CD4-positive, alpha-beta T cell treated with Interleukin-21 for 1 hour (primary cell): Measurements from ENCODE around the gene SLC38A10.
"Not testable (repeated sequence)": the region's sequence is repeated elsewhere in the genome, so short reads cannot be mapped to it uniquely, and the experiment has no call there.

Experiments used
- DNase-seq: peaks from one replicate; pipeline ENCODE4 v3.0.0-alpha.2; 2020

The SLC38A10 gene

DNA sequence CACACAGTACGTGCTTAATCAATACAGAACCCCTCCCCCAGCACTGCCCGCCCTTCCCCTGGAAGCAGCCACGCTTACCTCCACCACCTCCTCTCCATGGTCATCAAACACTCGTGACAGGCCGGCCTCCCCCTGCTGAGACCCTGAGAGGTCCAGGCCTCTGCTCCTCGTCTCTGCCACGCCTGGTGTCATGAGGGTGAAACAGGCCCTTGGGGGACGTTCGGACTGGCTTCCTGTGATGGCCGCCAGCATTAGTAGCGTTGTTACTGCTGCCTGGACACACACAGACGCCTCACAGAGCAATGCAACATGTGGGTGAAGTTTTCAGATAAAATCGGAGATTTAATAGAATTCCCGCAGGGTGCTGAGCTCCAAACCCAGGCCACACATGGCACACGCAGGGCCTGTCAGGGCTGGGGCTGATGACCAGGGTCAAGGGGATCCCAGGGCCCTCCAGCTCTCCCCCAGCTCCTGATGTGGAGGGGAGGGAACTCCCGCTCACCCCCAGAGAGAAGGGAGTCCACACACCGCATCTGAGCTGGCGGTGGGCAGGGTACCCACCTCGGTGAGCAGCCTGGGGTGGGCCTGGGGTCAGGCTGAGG lies 15.9 kb upstream of the SLC38A10 start:
- DNase-seq = no peak

DNA sequence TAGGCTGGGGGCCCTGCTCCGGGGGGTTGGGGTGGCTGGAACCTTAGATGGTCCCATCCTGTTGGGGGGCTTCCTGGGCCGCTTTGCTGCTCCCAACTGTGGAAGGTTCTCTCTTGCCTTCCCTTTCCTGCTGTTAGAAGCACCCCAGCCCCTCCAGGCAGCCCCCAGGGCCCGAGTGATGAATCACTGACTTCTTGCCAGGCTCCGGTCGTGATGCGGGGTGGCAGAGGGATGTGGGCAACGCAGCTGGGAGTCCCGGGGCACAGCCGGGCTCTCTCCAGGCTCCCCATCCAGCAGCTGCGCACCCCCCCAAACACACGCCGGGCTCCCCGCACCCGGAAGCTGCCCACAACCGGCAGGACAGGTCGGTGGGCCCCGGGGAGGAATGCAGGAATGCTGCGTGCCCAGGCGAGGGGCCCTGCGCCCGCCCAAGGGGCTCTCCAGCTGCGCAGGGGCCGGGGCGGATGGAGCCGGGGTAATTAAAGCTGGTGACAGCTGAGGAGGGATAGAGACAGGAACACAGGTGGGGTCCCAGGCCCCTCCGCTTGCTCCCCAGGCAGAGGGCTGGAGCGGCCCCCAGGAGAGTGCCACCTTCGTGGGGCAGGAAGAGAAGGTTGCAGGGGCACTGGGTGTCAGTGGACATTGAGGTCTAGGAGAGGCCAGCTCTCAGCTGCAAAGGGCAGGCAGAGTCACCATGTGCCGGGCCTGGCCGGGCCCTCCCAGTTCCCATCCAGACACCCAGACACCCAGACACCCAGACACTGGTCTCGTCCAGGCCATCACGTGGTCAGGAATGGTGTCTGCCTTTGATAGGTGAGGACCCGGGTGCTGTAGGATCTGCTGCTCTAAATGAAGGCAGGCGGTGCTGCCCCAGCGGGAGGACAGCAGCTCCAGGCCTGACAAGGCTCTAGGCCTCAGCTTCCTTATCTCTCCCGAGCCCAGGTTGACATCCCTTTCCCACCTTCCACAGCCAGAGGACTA lies 15.0 kb upstream of the SLC38A10 start:
- DNase-seq = no peak

DNA sequence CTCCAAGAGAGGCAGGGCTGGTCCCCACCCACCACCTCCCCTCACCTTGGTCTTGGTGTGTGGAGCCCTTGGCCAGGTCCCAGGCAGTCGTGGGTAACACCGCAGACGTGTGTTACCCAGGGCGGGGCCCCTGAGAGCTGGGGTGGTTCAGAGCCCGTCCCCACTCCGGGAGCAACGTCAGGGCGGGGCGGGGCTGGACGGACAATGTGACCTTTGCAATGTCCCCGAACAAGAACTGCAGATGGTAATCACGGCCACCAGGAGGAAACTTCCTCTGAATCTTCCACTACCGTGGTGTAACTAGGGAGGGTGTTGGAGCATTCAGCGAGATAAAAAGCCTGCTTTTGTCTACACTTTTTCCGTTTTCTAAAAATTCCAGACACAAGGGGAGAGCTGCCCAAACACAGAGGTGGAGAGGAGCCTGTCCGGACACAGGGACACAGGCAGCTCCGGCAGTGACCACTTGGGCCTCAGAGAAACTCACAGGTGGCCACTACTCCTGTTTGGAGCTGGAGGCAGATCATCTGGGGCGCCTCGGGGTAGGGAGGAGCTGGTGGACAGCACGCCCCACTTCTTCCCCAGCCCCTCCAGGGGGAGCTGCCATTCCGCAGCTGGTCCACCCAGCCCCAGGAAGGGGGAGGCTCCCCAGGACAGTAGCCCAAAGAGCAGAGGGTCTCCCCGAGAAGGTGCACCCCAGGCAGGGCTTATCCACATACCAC lies 14.2 kb upstream of the SLC38A10 start:
- DNase-seq = peak; percentile 52

DNA sequence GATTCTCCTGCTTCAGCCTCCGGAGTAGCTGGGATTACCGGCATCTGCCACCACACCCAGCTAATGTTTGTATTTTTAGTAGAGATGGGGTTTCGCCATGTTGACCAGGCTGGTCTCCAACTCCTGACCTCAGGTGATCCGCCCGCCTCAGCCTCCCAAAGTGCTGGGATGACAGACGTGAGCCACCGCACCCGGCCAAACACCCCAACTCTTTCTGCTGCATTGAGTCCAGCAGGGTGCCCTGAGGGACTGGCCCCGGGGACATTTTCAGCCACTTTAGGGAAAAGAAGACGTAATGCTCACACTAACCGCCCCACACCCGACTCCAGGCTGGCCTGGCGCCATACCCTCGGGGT lies 13.7 kb upstream of the SLC38A10 start:
- DNase-seq = not testable (repeated sequence)

DNA sequence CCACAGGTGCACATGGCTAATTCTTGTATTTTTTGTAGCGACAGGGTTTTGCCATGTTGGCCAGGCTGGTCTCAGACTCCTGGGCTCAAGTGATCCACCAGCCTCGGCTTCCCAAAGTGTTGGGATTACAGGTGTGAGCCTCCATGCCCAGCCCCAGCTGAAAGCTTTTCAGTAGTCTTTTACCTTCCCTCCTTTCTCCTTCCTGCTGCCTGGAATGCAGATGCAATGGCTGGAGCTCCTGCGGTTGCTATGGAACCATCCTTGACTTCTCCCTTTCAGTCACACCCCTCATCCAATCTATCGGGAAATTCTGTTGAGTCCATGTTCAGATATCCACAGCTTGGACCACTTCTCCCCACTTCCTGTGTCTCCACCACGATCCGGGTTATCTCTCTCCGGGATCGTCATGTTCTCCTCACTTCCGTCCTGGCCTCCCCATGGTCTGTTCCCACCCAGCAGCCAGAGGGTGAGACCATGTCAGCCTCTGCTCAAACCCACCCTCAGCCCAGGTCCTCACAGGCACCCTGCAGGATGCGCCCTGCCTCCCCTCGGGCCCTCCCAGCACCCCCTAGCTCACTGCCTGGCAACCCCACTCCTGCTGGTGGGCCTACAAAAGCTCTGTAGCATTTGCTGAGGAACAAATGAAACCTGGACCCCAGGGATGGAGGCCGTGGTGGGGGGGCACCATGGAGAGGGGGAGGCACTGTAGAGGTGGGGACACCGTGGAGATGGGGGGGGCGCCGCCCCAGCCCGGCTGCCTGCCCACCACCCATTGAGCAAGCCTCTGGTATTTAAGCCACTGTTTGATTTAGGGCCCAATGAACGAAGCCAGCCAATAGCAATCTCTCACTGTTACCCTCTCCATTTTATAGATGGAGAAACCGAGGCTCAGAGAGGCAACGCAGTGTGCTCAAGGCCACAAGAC lies 12.8 kb upstream of the SLC38A10 start:
- DNase-seq = no peak

DNA sequence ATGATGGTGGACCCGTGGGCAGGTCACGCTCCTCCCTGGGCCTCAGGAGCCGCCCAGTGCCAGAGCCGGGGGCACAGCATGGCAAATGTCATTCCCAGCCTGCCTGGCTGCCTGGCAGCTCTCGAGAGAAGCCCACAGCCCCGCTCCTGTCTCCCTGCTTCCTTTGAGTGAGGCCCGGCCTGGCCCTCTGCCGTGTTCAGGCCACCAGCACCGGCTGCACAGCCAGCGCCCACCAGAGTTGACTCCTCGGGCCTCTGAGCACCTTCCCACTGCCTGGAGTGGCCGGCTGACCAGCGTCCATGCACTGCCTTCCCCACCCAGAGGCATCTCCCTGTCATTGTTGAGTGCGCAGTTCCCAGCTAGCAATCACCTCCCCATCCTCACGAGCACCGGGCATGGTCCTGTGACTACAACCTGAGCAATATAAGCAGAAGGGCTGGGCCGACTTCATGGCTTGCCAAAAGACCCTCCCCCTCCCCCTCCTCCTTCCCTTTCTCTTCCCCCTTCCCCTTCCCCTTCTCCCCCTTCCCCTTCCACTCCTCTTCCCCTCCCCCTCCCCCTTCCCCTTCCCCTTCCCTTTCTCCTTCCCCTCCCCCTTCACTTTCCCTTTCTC lies 11.9 kb upstream of the SLC38A10 start:
- DNase-seq = no peak

DNA sequence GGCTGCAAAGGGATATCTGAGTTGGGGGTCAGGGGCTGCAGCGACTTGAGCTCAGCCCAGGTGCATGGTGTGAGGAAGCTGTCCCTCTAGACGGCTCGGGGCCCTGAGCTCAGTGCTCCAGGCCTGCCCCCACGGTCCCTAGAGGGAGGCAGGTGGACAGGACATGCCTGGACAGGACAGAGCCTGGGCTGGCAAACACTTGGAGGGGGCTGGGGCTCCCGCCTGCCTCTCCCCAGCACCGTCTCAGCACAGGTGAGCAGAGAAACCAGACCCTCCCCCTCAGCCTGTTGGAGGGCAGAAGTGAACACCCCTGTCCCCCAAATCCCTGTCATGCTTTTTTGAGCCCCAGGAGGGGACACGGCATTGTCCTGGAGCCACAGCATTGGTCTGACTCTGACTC lies 11.4 kb upstream of the SLC38A10 start:
- no peak for DNase-seq

DNA sequence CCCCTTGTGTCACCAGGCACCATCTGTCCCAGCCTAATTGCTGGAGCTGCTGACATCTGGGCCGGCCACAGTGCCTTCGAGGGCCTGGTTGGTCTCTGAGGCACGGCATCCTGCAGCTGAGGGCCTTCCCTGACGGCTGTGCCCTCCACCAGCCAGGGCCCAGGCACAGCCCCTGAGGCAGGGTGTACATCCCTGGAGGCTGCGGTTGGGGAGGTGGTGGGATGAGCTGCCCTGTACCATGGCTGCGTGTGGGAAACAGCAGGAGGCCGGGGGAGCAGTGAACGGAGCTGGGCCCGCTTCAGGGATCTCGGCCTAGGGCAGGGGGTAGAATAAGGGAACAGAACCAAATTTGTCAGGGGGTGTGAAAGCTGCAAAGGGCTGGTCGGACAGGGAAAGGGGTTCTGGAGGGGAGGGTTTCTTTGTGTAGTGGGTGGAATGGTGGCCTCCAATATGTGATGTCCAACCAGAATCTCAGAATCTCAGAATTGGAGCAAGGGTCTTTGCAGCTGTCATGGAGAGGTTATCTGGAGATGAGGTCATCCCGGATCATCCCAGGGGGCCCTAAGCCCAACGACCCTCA lies 10.0 kb upstream of the SLC38A10 start:
- DNase-seq = no peak

DNA sequence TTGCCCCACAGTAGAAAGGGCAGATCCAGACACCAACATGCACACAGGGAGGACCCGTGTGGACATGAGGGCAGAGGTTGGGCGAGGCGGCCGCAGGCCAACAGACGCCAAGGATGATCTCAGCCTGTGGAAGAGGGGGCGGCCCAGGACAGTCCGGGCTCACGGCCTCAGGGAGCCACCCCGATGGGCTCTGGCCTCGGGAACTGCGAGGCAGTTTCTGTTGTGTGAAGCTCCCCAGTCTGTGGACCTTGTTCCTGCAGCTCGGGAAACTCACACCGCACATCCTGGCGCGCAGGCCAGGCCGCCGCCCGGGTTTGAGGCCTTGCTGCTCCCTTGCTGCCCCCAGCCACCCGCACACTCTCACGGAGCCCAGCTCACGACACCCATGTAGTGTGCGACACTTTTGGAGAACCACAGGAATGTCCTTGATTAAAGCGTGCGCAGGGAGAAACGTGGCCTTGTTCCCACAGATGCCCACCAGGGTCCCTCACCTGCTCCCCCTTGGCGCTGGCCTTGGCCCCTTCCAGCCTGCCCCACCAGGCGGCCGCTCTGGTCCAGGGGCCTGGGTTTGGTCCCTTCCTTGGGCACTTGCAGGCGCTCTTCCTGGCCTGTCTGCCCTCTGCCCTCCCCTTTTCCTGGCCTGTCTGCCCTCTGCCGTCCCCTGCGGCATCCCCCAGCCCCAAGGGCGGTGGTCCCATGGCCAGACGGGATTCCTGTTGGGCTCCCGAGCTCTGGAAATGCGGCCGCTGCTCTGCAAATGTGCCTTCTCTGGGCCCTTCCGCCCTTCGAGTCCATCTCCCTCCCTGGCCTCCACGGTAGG lies 9.3 kb upstream of the SLC38A10 start:
- no peak for DNase-seq

DNA sequence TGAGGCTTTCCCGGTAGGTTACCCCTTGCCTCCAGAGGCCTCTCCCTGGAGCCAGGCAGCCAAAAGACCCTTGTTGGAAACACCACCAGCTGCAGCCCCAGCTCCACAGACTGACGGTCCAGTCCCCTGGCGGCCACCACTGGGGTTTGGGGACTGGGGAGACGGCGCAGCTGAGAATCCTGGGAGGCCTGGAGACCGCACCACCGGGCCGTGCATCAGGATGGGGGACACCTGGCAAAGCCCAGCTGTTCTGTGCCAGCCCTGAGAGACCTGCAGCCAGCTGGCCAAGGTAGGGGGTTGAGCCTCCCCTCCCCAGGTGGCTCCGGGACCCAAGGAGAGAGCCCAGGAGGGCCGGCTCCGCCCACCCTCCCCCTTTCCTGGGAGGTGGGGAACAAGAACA lies 8.3 kb upstream of the SLC38A10 start:
- no peak for DNase-seq

DNA sequence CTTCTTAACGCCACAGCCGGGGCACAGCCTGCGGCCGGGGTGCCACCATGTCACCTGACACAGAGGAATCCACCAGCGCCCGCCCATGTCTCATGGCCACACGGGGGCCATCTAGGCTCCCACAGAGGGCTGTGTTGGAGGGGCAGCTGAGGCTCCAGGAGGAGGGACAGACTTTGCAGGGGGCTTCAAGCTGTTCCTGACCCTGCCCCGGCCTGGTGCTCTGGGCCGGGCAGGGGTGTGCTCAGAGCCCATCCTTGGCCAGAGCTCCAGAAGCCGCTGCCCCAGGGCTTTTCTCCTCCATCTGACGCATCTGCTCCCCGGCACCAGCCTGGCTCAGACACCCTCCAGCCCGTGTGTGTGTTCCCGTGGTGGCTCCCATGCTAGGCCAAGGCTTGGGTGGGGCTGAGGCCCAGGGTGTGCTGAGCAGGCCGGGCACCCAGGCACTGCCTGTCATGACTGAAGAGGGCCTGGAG lies 7.8 kb upstream of the SLC38A10 start:
- no peak for DNase-seq

DNA sequence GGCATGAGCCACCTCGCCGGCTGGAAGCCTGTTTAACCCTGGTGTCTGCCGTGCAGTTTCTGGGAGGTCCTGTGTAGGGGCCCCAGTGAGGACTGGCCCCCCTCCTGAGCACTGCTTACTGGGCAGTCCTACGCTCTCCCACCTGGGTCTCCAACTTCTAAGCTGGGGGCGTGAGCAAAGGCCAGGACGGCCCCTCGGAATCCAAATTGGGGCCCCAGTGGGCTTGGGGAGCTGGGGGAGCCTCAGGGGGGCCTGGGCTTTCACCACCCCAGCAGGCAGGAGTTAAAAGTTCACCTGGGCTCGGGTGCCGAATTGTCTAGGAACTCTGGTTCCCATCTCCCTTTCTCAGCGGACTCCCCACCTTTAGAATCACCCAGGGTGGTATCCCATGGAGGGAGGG lies 7.2 kb upstream of the SLC38A10 start:
- DNase-seq = no peak

DNA sequence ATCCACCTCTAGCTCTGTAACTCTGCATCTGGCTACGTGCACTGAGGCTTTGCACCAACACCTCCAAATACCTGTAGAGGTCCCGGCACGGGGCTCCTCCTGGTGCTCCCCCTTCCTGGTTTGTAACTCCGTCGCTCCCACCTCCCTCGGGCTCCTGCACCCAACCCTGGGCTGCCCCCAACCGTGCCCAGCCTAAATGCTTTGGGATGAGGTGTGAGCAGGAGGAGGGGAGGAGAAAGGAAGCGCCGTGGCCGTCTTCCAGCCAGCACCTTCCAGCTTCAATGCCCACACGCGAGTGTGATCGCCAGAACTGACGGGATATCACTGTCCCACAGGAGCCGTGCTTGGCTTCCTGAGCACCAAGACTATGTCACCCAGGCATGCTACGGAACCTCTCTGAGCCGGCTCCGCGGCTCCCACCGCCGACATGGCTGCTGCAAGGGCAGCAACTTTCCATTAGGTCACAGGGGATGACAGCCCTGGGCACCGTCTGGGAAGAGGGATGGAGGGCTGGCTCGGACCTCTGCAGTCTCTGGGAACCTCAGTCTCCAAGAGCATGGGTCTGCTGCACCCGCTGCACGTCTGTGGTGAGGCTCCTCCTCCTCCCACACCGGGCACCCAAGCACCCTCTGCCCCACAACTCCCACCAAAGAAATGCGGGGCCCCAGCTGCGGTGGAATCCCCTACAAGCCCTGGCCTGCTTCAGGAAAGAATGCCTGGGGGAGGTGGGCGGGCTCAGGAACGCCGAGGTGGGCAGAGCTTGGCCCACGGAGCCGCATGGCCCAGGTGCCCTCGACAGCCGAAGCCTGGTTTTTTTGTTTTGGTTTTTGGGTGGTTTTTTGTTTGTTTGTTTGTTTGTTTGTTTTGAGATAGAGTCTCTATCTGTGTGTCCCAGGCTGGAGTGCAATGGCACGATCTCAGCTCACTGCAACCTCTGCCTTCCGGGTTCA lies 6.4 kb upstream of the SLC38A10 start:
- DNase-seq = no peak

DNA sequence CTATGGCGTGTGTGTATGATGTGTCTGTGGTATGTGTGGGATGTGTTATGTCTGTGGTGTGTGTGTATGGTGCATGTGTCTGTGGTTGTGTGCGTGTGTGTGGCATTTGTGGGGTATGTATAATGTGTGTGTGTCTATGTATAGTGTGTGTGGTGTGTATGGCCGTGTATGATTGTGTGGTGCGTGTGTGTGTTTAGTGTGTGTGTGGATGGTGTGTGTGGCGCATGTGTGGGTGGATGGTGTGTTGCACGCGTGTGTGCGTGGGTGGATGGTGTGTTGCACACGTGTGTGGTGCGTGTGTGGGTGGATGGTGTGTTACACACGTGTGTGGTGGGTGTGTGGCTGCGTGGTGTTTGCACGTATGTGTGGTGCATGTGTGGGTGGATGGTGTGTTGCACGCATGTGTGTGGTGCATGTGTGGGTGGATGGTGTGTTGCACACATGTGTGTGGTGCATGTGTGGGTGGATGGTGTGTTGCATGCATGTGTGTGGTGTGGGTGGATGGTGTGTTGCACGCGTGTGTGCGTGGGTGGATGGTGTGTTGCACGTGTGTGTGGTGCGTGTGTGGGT lies 5.6 kb upstream of the SLC38A10 start:
- no peak for DNase-seq

DNA sequence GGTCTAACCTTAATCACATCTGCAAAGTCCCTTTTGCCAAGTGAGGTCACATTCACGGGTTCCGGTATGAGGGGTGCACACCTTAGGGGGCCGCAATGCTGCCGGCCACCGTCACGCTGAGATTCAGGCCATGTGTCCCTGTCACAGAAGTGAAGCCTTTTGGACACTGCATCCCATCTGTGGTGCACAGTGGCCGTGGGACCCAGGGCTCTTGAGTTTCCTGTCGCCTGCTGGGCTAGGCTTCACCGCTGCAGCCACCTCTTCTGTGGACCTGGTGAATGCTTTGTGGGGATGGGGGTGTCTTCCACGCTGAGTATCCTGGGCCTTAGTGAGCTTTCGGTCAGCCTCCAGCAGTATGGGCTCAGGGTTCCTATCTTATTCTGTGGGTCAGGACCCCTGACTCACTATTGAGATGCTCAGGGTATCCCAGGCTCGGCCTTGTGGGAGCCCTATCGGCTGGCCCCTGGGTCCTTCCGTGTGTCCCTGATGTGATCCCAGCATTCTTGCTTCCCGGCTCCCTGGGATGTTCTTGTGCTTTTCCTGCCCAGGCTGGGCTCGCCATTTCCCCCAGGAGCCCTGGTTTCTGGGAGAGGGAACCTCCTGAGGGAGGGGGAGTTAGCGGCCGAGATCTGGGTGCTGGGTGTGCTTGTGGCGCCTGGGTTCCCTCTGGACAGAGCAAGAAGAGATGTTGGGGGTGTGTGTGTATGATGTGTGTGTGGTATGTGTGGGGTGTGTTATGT lies 4.9 kb upstream of the SLC38A10 start:
- no peak for DNase-seq

DNA sequence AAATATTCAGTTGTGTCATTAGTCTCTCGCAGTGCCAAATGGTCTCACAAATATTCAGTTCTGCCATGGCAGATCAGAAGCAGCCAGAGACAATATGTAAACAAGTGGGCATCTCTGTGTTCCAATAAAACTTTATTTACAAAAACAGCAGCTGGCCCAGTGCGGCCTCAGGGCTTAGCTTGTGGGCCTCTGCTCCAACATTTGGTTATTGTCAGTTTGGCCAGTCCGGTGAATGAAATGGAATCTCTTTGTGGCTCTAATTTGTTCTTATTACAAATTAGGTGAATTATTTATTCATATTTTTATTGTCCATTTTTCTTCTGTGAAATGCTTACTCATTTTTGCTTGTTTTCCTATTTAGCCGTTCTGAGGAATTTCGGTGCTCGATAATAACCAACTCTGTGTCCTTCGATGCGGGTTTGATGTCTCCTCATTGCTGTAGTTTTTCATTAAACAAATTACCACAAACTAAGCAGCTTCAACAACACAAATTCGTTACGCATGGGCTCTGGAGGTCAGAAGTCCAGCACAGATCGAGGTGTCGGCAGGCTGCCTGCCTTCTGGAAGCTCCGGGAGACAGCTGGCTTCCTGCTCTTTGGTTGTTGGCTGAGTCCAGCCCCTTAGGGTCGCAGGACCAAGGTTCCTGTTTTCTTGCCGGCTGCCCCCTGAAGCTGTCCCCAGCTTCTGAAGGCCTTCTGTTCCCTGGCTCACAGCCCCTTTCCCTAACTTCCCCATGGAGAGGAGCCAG lies 4.1 kb upstream of the SLC38A10 start:
- DNase-seq = no peak

DNA sequence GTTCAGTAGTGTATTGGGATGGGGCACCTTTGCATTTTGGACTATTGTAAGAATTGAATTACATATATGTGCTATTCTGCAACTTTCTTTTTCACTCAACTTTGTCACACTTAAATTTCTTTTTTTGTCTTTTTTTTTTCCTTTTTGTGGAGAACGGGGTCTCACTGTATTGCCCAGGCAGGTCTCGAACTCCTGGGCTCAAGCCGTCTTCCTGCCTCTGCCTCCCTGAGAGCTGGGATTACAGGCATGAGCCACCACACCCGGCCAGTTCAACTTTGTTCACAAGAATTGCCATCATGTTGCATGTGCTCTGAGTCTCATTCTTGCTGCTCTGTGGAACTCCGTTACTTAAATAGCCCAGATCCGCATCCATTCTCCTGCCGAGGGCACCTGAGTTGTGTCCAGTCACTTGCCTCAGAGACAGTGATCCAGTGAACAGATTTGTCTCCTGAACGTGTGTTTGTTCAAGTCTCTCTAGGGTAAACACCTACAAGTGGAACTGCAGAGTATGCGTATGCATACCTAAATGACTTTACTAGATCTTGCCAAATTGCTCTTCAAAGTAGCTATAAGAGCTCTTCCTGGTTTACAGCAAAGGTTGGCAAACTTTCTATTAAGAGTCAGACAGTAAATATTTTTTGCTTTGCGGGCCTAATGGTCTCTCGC lies 3.4 kb upstream of the SLC38A10 start:
- no peak for DNase-seq
